CD14-positive monocyte (primary cell): ENCODE measurements around the gene ARNT2. TPM values are rescaled to one million over a fixed set of nuclear protein-coding genes. Genes with fewer than 3 reads are reported as not detected.

Source experiments
- DNase-seq, 3 donors: peaks; one replicate each; pipeline ENCODE4 v3.0.0-alpha.2; 2011 to 2022
- H2AFZ ChIP-seq: 2 replicates; pipeline ENCODE4 v1.6.0; 2012; ENCODE audit warnings: mild to moderate bottlenecking, low read depth, low read length, inconsistent platforms; ENCODE audit not compliant: insufficient read depth, poor library complexity, severe bottlenecking
- H3K27ac ChIP-seq, 2 donors: 1 replicate in 1 of 2; 2 replicates in 1 of 2; pipeline ENCODE4 v1.5.1; 2012 to 2013; ENCODE audit warnings: low read length in 2 of 2, control low read depth in 1 of 2, inconsistent platforms in 1 of 2, low read depth in 1 of 2, mild to moderate bottlenecking in 1 of 2
- H3K27me3 ChIP-seq, 2 donors: one replicate each; pipeline versions ENCODE4 v1.6.0 to v1.6.1; 2011 to 2013; ENCODE audit warnings: low read length in 2 of 2; ENCODE audit not compliant: control insufficient read depth in 2 of 2, insufficient read depth in 2 of 2
- H3K36me3 ChIP-seq, 2 donors: replicated peaks in 1 of 2; 1 replicate in 1 of 2; 2 replicates in 1 of 2; pipeline versions ENCODE4 v1.5.1 to v1.6.1; 2012 to 2013; ENCODE audit warnings: low read length in 2 of 2, control low read depth in 1 of 2, inconsistent platforms in 1 of 2, mild to moderate bottlenecking in 1 of 2; ENCODE audit not compliant: insufficient read depth in 2 of 2, control insufficient read depth in 1 of 2
- H3K4me1 ChIP-seq, 2 donors: 1 replicate in 1 of 2; 2 replicates in 1 of 2; pipeline versions ENCODE4 v1.5.1 to v1.6.1; 2012 to 2013; ENCODE audit warnings: low read length in 2 of 2, control low read depth in 1 of 2, inconsistent platforms in 1 of 2, mild to moderate bottlenecking in 1 of 2, moderate library complexity in 1 of 2; ENCODE audit not compliant: insufficient read depth in 2 of 2, control insufficient read depth in 1 of 2
- H3K4me2 ChIP-seq: replicated peaks from 2 replicates; pipeline ENCODE3; 2012; ENCODE audit warnings: low read length, moderate library complexity, mild to moderate bottlenecking; ENCODE audit not compliant: poor library complexity, severe bottlenecking; ENCODE audit errors: extremely low read depth
- H3K4me3 ChIP-seq, 3 experiments: fragments of 200-600 bp in 1 of 3; sonication (generic) in 1 of 3; replicated peaks in 1 of 3; 1 replicate in 2 of 3; 2 replicates in 1 of 3; pipeline ENCODE4 v1.5.1; 2011 to 2013; ENCODE audit warnings: low read length in 3 of 3, mild to moderate bottlenecking in 3 of 3, control low read depth in 2 of 3, low read depth in 2 of 3, inconsistent platforms in 1 of 3, moderate library complexity in 1 of 3
- H3K79me2 ChIP-seq: 2 replicates; pipeline ENCODE4 v1.6.0; 2012; ENCODE audit warnings: mild to moderate bottlenecking, control low read depth, inconsistent platforms, low read length, moderate library complexity; ENCODE audit not compliant: insufficient read depth
- H3K9ac ChIP-seq: 2 replicates; pipeline ENCODE4 v1.6.0; 2017; ENCODE audit warnings: low read length, mild to moderate bottlenecking; ENCODE audit not compliant: insufficient read depth, poor library complexity, severe bottlenecking
- H3K9me3 ChIP-seq, 2 donors: replicated peaks in 1 of 2; 1 replicate in 1 of 2; 2 replicates in 1 of 2; pipeline versions ENCODE4 v1.5.1 to v1.6.1; 2012 to 2013; ENCODE audit warnings: low read length in 2 of 2, control low read depth in 1 of 2; ENCODE audit not compliant: control insufficient read depth in 1 of 2, insufficient read depth in 1 of 2
- H4K20me1 ChIP-seq: 2 replicates; pipeline ENCODE4 v1.6.0; 2012; ENCODE audit warnings: mild to moderate bottlenecking, low read length, control low read depth, moderate library complexity; ENCODE audit not compliant: insufficient read depth
- H3K27ac Mint-ChIP-seq, 7 donors: one replicate each; pipeline ENCODE4 v1.8.0; 2020; ENCODE audit warnings: mild to moderate bottlenecking in 7 of 7, mixed read lengths in 7 of 7, moderate library complexity in 6 of 7, inconsistent platforms in 2 of 7
- H3K27me3 Mint-ChIP-seq, 3 donors: one replicate each; pipeline ENCODE4 v1.8.0; 2021 to 2022; ENCODE audit warnings: low read depth in 3 of 3, mild to moderate bottlenecking in 3 of 3, mixed read lengths in 3 of 3, moderate library complexity in 3 of 3, inconsistent platforms in 1 of 3
- H3K36me3 Mint-ChIP-seq, 2 donors: one replicate each; pipeline ENCODE4 v1.8.0; 2020; ENCODE audit warnings: mixed read lengths in 2 of 2, inconsistent platforms in 1 of 2, mild to moderate bottlenecking in 1 of 2
- H3K4me1 Mint-ChIP-seq: one replicate; pipeline ENCODE4 v1.8.0; 2020; ENCODE audit warnings: mild to moderate bottlenecking, mixed read lengths
- H3K4me3 Mint-ChIP-seq, 2 donors: one replicate each; pipeline ENCODE4 v1.8.0; 2020; ENCODE audit warnings: mild to moderate bottlenecking in 2 of 2, mixed read lengths in 2 of 2, moderate library complexity in 1 of 2
- H3K9me3 Mint-ChIP-seq, 7 donors: one replicate each; pipeline ENCODE4 v1.8.0; 2020 to 2022; ENCODE audit warnings: mixed read lengths in 7 of 7, mild to moderate bottlenecking in 6 of 7, moderate library complexity in 6 of 7, inconsistent platforms in 2 of 7
- CTCF ChIP-seq: fragments of 200-600 bp; IDR thresholded peaks from one replicate; pipeline ENCODE4 v1.8.0; 2022; ENCODE audit warnings: antibody characterized with exemption, mild to moderate bottlenecking
- WGBS: methylation state at CpG from one replicate; pipeline ENCODE4 v1.1.5; 2013; ENCODE audit warnings: missing lambda C conversion rate; ENCODE audit not compliant: insufficient coverage; 5-methylcytosine and 5-hydroxymethylcytosine counted together
- intact Hi-C, 2 donors: fragments of 100-400 bp; cut with micrococcal nuclease; formaldehyde crosslinking; loops; one replicate each; pipeline versions ENCODE4 v1.15.0 to v1.15.1; 2023
- polyA plus RNA-seq, 3 donors: library from polyadenylated mRNA; depleted of rRNA in 1 of 3; unstranded in 2 of 3; stranded (reverse) in 1 of 3; fragments of 300-500 nt in 2 of 3; fragments of >200 nt in 1 of 3; fragmentation: Illumina TruSeq in 2 of 3; gene quantifications; 1 replicate in 2 of 3; 2 replicates in 1 of 3; pipeline ENCODE4 v1.2.3, GENCODE V29; 2012 to 2021

ARNT2 gene
- polyA plus RNA-seq, 3 donors, result not detected

- Mint-ChIP-seq H3K27me3 (peaks cover 4 to 23% (median 16%) of the 10 kb centered on the region in 3 donors), H3K27ac (no peak overlapping the region), H3K9me3 (peaks cover 2 to 25% (median 13%) of the 10 kb centered on the region in 7 donors), H3K4me1 (peaks cover 34% of the 10 kb centered on the region), H3K4me3 (no peak overlapping the region), H3K36me3 (no peaks in the 10 kb centered on the region)
- no peak for DNase-seq
- no peak for TF ChIP-seq CTCF
- Histone ChIP-seq H3K9me3 (peaks cover 0 to 5% of the 10 kb centered on the region in 2 donors), H3K9ac (no peak overlapping the region), H3K4me1 (peaks cover 28 to 34% of the 10 kb centered on the region in 2 donors), H3K79me2 (no peaks in the 10 kb centered on the region), H3K4me2 (no peak overlapping the region), H3K36me3 (no peaks in the 10 kb centered on the region), H2AFZ (no peak overlapping the region), H3K27me3 (peaks cover 0 to 3% of the 10 kb centered on the region in 2 donors), H4K20me1 (no peaks in the 10 kb centered on the region), H3K27ac (no peak overlapping the region), H3K4me3 (no peak overlapping the region)
- intact Hi-C loops, result no loop called here
- WGBS, result no CpG with 5 or more reads among the region's 2 CpGs
These were observed 71.4 kb downstream of the ARNT2 start for GRCh38 chr15:80475572-80475971.

DNA sequence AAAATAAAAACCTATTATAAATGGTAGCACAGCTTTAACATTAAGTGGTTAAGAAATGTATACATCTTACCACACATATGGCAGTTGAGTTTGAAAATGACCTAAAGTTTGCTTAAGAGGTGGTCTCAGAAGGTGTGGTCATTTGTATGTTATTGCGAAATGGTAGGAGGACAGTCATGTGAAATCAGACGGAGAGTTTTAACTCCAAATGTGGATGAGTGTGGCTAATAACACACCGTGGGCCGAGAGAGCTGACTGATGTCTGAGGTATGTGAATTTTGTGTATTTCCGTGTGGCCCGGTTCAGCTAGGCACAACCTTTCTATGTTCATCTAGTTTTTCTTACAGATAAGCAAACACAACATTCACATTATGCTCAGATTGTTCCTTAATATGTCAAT is 71.9 kb downstream of the ARNT2 start:
- 79% methylated on average over 2 of the region's 6 CpGs for WGBS
- no peak for DNase-seq
- no peak overlapping the region for H3K4me3 Mint-ChIP-seq
- Histone ChIP-seq H3K4me2 (no peak overlapping the region), H2AFZ (no peak overlapping the region), H4K20me1 (no peaks in the 10 kb centered on the region), H3K9me3 (peaks cover 0 to 5% of the 10 kb centered on the region in 2 donors), H3K4me1 (peaks cover 28 to 34% of the 10 kb centered on the region in 2 donors), H3K36me3 (no peaks in the 10 kb centered on the region), H3K9ac (no peak overlapping the region), H3K79me2 (no peaks in the 10 kb centered on the region), H3K27ac (no peak overlapping the region), H3K27me3 (peaks cover 0 to 3% of the 10 kb centered on the region in 2 donors), H3K4me3 (no peak overlapping the region)
- H3K27me3 Mint-ChIP-seq, result peaks cover 3 to 25% (median 17%) of the 10 kb centered on the region in 3 donors
- intact Hi-C loops, result no loop called here
- no peak overlapping the region for H3K27ac Mint-ChIP-seq
- peaks cover 34% of the 10 kb centered on the region for H3K4me1 Mint-ChIP-seq
- TF ChIP-seq CTCF, result no peak
- H3K36me3 Mint-ChIP-seq, result no peaks in the 10 kb centered on the region
- H3K9me3 Mint-ChIP-seq, result peaks cover 2 to 25% (median 13%) of the 10 kb centered on the region in 7 donors
